KOPT-K1 (cell line): ENCODE measurements around the gene SLC38A3.

Source experiments
- H3K27ac ChIP-seq: fragments of 200-600 bp; sonication (generic); 2 replicates; pipeline ENCODE4 v1.5.1; 2016; ENCODE audit warnings: antibody characterized with exemption, mild to moderate bottlenecking, low read depth, low read length; ENCODE audit not compliant: poor library complexity, severe bottlenecking
- H3K36me3 ChIP-seq: fragments of 200-600 bp; sonication (generic); 2 replicates; pipeline ENCODE4 v1.5.1; 2017; ENCODE audit warnings: antibody characterized with exemption, mild to moderate bottlenecking, low read length, moderate library complexity; ENCODE audit not compliant: insufficient read depth
- H3K9me3 ChIP-seq: fragments of 200-600 bp; sonication (generic); 2 replicates; pipeline ENCODE4 v1.5.1; 2017; ENCODE audit warnings: antibody characterized with exemption, low read length, mild to moderate bottlenecking; ENCODE audit not compliant: insufficient read depth, poor library complexity, severe bottlenecking

SLC38A3 gene

DNA sequence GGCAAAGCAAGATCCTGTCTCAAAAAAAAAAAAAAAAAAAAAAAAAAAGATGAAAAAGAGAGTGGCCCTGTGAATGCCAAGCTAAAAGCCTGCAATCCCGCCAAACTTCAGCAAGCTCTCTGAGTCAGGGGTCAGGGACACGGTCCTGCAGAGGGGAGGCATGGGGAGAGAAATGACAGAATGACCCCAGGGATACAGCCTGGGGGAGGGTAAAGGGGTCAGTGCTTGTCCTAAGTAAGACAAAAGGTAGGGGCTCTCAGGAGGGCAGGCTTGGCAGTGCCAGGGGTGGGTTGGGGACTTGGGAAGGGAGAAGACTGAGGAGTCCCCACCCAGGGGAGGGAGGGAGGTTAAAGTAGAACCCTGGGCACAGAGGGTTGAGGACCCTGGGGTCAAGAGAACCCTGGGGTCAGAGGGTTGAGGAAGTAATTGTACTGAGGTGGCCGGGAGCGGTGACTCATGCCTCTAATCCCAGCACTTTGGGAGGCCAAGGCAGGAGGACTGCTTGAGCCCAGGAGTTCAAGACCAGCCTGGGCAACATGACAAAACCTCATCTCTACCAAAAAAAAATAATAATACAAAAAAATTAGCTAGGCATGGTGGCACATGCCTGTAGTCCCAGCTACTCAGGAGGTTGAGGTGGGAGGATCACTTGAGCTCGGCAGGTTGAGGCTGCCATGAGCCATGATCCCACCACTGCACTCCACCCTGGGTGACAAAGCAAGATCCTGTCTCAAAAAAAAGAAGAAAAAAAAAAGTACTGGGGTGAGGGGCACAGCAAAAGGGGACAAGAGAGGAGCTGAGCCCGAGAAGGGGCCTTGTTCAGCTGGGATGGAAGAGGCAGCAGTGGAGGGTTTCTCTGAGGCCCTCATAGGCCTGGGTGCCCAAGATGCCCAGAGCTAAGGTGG lies 58.7 kb downstream of the SLC38A3 start:
- H3K9me3 ChIP-seq = no peaks in the 10 kb centered on the region
- no peak overlapping the region for H3K27ac ChIP-seq
- peaks cover 11% of the 10 kb centered on the region for H3K36me3 ChIP-seq

DNA sequence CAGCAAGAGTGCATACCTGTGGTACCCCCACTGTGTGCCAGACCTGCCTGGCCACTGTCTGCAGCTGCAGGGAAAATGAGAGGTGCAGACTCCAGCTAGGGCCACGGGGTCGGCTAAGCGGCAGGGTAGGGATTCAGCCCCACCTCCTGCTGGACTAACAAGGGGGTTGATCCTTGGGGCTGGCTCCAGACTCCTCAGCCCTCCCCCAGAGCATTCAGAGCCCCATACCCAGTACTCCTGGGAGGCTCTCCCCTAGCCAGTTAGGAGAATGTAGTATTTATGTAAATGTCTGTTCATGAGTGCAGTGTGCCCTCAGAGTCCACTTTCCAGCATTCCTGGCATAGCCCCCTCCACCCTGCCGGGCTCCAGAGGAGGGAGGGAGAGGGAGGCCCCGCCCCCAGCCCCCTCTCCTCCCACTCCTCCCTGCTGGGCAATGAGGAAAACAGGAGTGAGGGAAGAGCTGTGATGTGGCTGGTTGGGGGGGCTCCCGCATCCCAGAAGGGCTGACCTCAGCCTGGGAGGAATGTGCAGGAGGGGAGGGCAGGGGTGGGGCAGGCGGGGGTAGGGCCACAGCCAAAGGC lies 59.4 kb downstream of the SLC38A3 start:
- peaks cover 4% of the 10 kb centered on the region for H3K36me3 ChIP-seq
- H3K27ac ChIP-seq = no peak overlapping the region
- no peaks in the 10 kb centered on the region for H3K9me3 ChIP-seq

DNA sequence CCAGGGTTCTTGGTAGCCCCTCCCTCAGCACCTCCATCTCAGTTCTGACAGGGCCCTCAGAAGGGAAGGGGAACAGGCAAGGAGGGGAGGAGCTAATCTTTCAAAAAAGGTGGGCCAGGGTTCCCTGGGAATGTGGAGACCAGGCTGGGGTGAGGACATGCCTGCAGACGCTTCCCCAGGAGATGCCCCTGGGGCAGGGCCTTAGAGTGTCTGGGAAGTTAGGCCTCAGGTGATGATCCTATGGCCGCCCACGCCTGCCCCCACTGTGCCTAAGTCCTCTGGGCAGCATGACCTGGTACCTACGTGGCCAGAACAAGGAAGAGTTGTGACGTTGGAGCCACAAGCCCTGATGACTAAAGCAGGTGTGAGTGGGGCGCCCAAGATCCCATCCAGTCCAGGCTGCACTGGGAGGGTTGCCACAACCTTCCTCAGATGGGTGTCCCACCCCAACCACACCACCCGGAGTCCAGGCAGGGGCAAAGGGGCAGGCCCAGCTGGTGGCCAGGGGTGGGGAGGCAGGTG lies 60.0 kb downstream of the SLC38A3 start:
- Histone ChIP-seq H3K36me3 (no peaks in the 10 kb centered on the region), H3K27ac (no peak overlapping the region), H3K9me3 (no peaks in the 10 kb centered on the region)

DNA sequence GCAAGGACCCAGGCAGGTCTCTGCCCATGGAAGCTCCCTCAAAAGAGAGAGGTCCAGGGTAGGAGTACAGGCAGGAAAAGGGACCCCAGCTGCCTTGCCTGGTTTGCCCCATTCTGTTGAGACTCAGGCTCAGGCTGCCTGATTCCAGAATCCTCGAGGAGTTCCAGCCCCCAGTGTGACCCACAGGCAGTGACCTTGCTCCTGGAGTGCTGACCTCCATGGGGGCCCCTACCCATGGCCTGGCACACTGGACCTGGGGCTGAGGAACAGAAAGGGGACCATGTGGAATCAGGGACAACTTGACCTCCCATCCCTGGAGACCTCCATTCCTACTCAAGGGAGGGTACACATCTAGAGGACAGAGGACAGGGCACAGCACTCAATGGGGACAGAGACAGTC lies 60.5 kb downstream of the SLC38A3 start:
- no peaks in the 10 kb centered on the region for H3K36me3 ChIP-seq
- H3K9me3 ChIP-seq = no peaks in the 10 kb centered on the region
- no peak overlapping the region for H3K27ac ChIP-seq

DNA sequence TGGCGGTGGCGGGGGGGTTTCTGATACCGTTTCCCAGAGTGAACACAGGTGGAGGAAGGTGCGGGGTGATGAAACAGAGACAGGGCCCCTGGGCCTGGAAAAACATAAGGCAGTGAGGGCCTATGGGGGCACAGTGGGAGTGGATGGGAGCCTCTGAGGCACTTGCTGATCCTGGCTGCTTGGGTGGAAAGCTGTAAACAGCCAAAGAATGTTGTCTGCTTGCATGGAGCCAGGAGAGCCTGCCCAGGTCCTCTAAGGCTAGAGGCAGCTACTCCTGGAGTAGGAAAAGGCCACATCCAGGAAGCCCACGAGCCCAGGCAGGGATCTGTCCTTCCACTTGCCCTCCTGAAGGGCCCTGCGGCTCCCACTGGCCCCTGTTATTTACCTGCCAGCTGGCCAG lies 60.9 kb downstream of the SLC38A3 start:
- H3K27ac ChIP-seq = no peak overlapping the region
- no peaks in the 10 kb centered on the region for H3K36me3 ChIP-seq
- no peaks in the 10 kb centered on the region for H3K9me3 ChIP-seq

DNA sequence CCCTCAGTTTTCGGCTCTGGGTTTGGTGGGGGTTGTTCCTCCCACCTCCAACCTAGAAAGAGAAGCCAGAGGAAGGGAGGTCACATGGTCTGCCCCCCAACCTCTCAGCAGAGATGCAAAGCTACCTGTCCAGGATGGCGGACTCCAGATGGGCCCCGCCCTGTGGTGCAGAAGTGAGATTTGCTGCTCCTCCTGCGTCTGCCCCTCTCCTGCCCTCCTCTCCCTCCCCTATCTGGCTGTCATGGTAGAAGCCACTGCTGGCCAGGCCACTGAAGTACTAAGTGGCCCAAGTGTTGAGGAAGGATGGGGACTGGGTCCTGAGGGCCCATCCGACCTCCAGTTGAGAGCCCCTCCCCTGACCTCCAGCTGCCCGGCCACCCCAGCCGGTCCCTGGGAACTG lies 61.8 kb downstream of the SLC38A3 start:
- Histone ChIP-seq H3K36me3 (no peaks in the 10 kb centered on the region), H3K27ac (no peak overlapping the region), H3K9me3 (no peaks in the 10 kb centered on the region)

DNA sequence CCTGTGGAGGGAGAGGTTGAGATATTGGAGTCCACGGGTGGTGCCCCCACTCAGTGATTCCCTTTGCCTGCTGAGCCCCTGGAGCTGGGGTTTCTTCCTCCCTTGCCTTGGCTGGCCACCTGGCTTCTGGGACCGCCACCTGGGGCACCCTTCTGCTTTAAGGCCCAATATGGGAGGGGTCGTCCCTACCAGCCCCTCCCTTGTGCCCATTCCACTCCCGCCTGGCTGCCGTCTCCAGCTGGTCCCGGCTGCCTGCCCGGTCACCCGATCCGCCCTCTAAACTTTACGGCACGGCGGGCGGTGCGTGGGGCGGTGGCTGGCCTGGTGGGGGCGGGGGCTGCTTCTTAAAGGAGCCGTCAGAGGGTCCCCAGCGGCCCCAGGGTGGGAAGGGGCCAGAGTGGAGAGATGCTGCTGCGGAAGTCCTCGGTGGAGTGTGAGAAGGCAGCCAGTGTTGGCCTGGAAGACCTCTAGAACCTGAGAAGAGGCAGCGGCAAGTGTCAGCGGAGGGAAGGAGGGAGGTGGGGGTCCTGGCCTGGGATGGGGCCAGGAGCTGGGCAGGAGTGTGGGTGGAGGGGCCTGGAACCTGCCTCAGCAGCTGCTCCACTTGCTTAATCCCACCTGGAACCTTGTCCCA lies 62.3 kb downstream of the SLC38A3 start:
- H3K9me3 ChIP-seq = no peaks in the 10 kb centered on the region
- no peak overlapping the region for H3K27ac ChIP-seq
- H3K36me3 ChIP-seq = no peaks in the 10 kb centered on the region

DNA sequence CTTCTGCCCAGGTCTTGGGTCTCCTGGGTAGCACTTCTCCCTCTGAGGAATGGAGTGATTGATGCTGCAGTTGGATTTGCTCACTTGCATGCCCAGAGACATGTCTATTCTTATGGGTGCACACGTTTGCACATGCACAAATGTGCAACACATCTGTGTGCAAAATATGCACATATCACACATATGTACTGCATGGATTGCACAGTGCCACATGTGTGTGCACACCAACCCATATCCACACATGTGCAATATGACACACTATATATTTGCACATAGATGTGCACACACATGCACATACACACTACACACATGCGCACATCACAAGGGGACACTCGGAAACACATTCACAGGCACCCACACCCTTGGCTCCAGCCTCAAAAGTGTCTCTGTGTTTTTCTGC lies 63.2 kb downstream of the SLC38A3 start:
- Histone ChIP-seq H3K9me3 (no peaks in the 10 kb centered on the region), H3K27ac (no peak overlapping the region), H3K36me3 (no peaks in the 10 kb centered on the region)

DNA sequence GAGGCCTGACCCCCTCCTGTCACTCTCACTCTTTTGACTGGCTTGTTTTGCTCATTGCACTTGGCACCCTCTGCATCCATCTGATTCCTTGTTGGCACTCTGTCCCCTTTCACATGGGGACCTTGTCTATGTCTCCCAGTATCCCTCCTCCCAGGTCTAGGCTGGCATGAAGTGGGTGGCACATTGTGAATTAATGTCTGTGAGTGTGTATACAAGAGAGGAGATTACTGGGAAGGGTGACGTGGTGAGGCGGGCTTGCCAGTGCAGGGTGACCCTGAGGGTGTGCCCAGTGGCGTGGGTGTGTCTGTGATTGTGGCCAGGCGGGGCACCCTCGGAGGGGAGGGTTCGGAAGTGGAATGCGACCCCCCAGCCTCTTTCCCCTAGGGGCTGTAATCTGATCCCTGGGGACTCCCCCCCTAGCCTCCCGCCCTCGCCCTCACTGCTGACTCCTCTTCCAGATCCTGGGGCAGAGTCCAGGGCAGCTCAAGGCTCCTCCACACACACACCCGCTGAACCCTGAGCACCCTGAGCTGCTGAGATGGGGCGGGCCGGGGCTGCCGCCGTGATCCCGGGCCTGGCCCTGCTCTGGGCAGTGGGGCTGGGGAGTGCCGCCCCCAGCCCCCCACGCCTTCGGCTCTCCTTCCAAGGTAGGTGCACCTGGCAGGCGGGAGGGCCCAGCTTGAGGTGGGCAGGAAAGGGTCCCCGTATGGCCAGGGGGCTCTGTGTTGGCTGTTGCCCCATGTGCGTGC lies 63.8 kb downstream of the SLC38A3 start, which contains the start of gene SEMA3B:
Gene SEMA3B, plus strand, starts transcription at position 445 of the 749 bp plus-strand sequence. Its CDS starts 94 bp downstream, at position 539.
- H3K27ac ChIP-seq = no peak within 1 kb of the TSS
- H3K36me3 ChIP-seq = no peaks in the 10 kb centered on the region

DNA sequence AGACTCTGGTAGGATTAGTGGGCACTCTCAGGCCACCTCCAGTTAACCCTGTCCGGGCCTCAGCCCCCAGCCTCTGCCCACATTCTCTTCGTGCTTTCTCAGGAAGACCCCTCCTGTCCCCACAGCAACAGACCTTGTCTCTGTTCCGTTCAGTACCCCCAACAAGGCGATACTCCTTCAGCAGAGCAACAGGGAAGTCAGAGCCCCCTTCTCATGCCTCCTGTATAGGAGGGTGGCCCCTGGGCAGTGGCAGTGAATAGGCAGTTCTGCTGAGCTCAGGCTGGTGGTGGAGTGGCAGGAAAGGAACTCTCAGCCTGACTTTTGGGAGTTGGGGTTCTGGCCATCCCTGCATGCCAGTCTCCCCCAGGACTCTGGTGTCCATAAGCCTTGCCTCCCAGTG lies 64.4 kb downstream of the SLC38A3 start:
- no peaks in the 10 kb centered on the region for H3K9me3 ChIP-seq
- no peak overlapping the region for H3K27ac ChIP-seq
- H3K36me3 ChIP-seq = no peaks in the 10 kb centered on the region

More for the DNA sequence above, 63.8 kb downstream of the SLC38A3 start, which contains the start of gene SEMA3B:
- no peaks in the 10 kb centered on the region for H3K9me3 ChIP-seq

DNA sequence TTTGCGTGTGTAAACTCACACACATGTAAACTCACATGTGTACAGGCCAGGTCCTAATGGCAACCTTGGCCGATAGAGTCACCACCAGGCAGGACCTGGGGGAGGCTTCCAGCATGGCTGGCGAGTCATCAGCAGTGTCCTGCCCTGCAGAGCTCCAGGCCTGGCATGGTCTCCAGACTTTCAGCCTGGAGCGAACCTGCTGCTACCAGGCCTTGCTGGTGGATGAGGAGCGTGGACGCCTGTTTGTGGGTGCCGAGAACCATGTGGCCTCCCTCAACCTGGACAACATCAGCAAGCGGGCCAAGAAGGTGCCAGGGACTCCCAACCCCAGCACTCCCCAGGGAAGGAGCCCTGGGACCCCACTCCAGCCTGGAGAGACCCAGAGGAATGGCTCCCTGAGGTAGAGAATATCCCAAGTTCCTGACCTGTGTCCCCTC lies 64.9 kb downstream of the SLC38A3 start:
- H3K27ac ChIP-seq = no peak overlapping the region
- H3K36me3 ChIP-seq = no peaks in the 10 kb centered on the region
- H3K9me3 ChIP-seq = no peaks in the 10 kb centered on the region

DNA sequence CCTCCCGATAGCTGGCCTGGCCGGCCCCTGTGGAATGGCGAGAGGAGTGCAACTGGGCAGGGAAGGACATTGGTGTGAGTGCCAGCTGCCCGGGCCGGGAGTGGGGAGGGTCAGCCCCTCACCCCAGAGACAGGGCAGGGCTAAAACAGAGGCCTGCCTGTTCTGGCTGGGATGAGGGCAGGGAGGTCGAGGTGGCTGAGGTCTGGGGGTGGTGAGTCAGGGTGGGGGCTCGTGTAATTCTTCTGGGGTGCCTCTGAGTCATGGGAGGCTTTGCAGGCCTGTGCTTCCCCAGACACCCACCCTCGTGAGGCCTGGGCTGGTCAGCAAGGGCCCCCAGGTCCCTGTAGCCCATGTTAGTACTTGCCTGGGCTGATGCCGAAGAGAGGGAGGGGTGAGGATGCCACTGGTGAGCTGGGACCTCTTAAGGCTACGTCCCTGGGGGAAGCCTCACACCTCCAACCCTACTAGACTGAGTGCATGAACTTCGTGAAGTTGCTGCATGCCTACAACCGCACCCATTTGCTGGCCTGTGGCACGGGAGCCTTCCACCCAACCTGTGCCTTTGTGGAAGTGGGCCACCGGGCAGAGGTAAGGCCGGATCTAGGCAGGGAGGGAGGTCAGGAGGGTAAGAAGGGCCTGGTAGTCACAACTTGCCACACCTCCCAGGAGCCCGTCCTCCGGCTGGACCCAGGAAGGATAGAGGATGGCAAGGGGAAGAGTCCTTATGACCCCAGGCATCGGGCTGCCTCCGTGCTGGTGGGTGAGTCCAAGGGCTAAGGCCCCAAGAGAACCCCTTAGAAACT lies 65.6 kb downstream of the SLC38A3 start:
- no peaks in the 10 kb centered on the region for H3K9me3 ChIP-seq
- no peak overlapping the region for H3K27ac ChIP-seq
- H3K36me3 ChIP-seq = no peaks in the 10 kb centered on the region
